HK-2 (cell line): Measurements from ENCODE around the gene PROB1.
"Not testable (repeated sequence)": the region's sequence is repeated elsewhere in the genome, so short reads cannot be mapped to it uniquely, and the experiment has no call there.

Experiments used
- DNase-seq: peaks from one replicate; pipeline ENCODE4 v3.0.0-alpha.2; 2018; ENCODE audit not compliant: unreplicated experiment

The PROB1 gene

GRCh38 chr5:139394654-139395566 lies at the start of gene PROB1:
Gene PROB1 (minus strand): TSS chr5:139395104. CDS start chr5:139395081, 23 bp downstream.
- DNase-seq: no peak

DNA sequence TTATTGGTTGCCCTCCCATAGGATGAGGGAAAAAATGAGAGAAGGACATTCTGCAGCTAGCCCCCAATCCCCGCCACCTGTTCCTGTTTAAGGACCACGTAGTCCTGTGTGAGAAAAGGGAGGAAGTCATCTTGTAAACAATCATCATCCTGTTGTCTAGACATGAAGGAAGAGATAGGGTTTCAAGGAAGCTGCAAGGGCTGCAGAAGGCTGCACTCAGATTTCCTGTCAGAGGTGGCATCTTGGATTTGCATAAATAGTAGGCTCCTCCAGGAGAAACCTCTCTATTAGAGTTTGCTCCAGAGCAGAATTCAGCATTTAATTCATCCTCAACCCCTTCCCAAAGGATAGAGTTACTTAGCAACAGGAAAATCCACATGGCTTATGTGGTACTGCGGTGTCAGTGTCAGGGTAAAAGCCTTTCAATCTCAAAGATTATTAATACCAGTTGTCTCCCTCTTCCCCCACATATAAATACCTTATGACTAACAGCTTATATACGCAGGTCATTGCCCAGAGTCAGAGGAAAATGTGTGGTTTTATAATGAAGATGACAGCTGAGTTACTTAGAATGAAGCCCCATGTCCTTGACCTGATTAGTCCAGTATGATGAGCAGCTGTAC lies 49.0 kb upstream of the PROB1 start:
- DNase-seq: no peak

DNA sequence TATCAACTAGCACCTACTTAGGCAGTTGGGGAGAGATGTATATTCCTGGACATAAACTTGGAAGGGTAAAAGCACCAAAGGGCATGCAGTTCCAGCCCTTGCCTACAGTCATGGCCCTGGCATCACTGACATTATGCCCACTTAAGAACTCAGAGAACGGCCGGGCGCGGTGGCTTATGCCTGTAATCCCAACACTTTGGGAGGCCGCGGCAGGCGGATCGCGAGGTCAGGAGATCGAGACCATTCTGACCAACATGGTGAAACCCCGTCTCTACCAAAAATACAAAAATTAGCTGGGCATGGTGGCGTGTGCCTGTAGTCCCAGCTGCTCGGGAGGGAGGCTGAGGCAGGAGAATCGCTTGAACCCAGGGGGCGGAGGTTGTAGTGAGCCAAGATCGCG lies 45.5 kb upstream of the PROB1 start:
- DNase-seq: not testable (repeated sequence)

- peak; percentile 72 for DNase-seq
These were observed 44.4 kb upstream of the PROB1 start, which contains the start of gene DNAJC18 for GRCh38 chr5:139439013-139439903. Gene DNAJC18 (minus strand): TSS chr5:139439525. CDS start chr5:139439445, 80 bp downstream.

DNA sequence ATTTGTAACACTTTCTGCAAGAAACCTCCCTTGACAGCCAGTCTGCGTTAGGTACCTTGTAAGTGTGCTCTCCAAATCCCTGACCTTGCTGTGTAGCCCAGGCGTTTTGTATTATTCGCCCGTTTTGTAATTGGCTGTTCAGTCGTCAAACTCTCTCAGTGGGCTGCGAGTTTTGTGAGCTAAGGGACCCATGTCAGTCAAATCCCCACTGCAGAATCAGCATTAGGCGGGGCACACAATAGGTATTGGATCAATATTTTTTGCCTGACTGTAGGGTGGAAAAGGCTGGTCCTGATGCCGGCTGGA lies 43.8 kb upstream of the PROB1 start:
- DNase-seq: no peak

- DNase-seq: no peak
These were observed 40.8 kb upstream of the PROB1 start for GRCh38 chr5:139435676-139436075.

GRCh38 chr5:139431706-139432105 lies 36.8 kb upstream of the PROB1 start:
- DNase-seq: no peak

- no peak for DNase-seq
These were observed 35.1 kb upstream of the PROB1 start for GRCh38 chr5:139430015-139430414.

DNA sequence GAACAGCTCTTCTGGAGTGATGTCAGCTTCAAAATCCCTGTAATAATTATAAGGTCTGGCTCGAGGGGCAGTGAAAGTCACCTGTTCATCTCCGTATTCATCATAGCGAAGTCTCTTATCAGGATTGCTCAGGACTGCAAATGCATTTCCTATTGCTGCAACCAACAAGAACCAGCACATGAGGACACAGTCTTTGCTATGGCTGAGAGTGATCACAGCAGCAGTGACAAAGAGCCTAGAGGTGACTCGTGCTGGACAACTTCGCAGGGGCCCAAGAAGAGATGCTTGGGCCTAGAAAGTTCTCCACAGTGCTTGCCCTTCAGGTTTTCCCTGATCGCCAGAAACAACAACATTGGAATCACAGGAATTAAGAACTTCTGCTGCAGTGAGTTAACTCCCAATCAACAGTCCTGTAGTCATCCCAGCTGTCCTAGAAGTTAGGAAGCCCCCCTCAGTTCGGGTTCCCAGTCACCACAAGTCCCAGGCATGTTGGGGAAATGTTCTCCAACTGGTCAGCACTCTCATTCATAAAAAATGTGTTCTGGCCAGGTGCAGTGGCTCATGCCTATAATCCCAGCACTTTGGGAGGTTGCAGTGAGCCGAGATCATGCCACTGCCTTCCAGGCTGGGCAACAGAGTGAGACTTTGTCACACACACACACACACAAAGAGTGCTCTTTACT lies 31.4 kb upstream of the PROB1 start:
- DNase-seq: no peak

DNA sequence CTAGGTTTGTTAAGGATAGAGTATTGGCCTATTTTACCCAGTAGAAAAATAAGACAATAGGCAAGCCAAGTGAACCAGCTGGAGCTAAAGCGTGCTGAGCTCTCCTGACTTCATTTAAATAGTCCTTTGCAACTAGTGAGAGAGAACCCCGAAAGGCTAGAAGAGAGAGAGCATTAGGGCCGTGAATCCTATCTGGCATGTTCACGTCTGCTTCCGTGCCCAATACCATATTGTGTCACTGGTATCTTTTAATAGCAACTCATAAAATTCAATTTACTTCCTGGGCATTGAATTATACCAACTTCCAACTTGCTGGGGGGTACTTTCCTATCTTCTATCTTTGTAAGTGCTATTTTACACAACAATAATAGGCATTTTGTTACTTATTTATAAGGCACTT lies 30.6 kb upstream of the PROB1 start:
- no peak for DNase-seq

DNA sequence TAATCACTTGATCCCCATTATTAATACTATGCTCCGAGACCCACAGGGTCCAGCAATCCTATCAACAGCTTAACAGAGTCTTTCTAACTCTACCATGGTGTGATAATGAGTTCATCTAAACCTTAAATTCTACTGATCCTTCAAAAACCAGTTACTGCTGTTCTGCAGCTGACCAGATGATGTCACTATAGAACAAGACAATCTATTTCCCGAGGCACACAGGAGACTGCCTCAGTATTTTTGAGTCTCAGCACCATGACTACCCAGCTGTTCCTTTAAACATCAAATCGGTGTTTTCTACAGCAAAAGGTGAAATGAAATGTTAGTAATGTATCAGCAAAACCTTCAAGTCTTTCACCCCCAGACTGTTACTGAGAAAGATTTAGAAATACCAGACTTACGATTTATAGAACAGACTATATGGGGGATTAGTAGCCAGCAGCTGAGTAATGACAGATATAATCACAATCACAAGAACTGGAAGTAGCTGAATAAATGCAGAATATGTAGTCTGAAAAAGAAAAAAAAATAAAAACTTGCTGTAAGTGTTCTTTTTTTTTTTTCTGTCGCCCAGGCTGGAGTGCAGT lies 27.5 kb upstream of the PROB1 start:
- DNase-seq: peak; percentile 14

DNA sequence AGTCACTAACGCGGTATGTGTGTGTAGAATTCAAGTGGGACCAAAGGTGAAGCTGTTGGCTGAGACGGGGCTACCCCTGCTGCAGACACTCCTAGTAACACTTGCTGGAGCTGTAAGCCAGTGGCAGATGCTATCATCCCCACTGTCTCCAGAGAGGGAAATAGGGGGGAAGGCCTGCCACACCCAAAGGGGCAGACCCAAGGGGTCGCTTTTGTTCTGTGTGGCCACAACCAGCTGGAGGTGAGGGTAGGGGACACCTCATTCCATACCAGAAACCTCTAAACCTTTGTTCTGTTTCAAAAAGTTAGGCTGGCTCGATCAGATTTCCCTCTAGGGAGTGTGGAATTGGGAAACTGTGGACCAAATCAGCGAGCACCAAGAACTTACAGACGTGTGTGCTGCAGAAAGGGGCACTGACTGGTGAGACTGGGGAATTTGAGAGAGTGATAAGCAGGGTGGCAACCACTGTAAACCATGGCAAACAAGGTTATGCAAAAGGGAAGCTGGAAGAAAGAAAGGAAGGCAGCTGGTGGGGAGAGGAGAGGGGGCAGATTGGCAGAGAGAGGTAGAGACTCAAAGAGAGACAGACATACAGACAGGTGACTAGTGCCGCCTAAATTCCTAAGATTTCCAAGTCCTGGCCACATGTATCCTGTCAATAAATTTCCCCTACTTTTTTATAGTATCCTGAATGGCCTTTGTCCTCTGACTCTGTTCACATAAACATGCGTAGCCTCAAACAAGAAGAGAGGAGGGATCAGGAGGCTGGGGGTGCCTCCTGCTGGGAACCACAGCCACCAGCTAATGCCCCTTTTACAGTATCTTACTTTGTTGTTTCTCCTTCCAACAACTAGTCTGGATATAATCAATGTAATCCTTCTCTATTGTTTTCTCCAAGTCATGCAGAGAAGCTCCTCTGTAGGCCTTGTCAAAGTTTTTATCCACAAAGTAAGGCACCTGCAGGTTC lies 24.6 kb upstream of the PROB1 start:
- DNase-seq: no peak

- DNase-seq: no peak
These were observed 23.9 kb upstream of the PROB1 start for GRCh38 chr5:139418793-139419192.

GRCh38 chr5:139417214-139417613 lies 22.3 kb upstream of the PROB1 start:
- no peak for DNase-seq

DNA sequence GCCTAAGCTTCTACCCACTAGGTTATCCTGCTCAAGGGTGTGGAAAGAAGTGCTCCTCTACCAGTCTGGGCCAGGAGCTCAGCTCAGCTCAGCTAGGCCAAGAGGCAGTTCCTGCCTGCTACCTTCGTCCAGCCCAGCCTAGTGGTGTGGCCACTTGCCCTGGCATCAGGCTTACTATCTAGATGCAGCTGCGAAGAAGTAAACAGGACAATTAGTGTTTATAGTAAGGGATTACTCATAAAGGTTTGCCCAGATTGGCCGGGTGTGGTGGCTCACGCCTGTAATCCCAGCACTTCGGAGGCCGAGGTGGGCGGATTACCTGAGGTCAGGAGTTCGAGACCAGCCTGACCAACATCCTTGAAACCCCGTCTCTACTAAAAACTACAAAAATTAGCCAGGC lies 21.7 kb upstream of the PROB1 start:
- DNase-seq: no peak

GRCh38 chr5:139415869-139416268 lies 21.0 kb upstream of the PROB1 start:
- DNase-seq: no peak

- DNase-seq: no peak
These were observed 20.4 kb upstream of the PROB1 start for GRCh38 chr5:139415221-139415861.

GRCh38 chr5:139414581-139415130 lies 19.8 kb upstream of the PROB1 start:
- DNase-seq: no peak

DNA sequence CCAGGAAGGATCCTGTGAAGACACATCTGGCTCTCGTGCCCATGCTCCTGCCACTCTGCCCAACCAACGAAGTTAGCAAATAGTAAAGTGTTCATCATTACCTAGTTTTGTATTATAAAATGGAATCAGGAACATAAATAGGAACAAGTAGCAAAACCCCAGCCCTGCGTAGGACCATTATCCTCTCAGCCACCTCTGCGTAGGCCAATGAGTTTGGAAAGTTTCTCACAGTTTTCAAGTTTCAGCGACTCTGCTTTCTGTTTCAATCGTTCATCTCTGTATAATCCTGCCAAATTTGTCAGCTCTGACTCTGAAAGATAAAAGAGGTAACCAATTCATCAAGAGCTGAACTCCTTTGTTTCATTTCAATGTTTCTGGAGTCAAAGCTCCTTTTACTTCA lies 19.1 kb upstream of the PROB1 start:
- no peak for DNase-seq
